Measurements from ENCODE around the gene CYP26B1. TPM values are rescaled to one million over a fixed set of nuclear protein-coding genes. Genes with fewer than 3 reads are reported as not detected.

CYP26B1 gene
- total RNA-seq, 1 experiment from 2014 or later: 3.9 TPM

DNA sequence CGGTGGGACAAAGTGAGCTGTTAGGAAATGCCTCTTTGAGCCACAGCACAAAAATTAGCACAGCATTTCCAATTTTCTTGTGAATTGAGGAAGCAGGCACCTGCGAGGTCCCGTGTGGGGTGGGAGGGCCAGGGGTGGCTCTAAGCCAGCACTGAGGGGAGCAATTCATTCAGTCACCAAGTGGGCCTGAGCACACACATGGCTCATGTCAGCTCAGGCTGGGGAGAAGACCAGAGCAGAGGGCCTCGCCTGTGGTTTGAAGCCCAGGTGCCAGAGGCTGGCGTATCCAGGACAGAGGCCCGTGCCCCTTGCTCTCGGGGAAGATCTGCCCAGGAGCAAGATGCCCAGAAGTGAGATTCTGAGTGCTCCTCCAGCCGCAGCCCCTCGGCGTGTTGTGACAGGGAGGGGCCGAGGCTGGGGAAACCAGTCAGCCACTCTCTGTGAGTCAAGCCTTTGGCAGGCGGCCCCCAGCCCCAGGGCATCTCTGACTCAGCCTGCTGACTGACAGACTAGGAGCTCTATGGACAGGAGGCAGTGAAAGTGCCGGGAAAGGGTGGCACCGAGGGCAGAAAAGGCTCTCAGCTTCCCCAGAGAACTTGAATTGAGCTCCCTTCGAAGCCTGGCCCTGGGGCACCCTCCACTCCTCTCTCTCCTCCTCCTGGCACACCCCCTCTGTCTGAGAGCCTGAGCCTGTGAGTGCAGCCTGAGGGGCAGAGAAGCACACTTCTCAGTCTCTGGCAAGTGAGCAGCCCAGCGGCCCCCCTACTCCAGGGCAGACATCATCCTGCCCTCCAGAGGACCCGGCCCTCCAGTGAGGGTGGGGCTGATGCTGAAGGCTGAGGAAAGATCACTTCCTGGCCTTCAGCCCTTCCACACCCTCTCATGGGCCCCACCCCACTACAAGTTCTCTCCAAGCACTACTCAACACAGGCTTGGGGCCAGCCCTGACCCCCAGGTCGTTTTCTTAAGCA lies 32.3 kb downstream of the CYP26B1 start:
- TF ChIP-seq CTCF (conservative IDR thresholded peaks at IDR 0.05; ENCODE audit: low read depth, low read length): no peak
- no peak for TF ChIP-seq EZH2 (IDR thresholded peaks at IDR 0.05; ENCODE audit: low read length, unreplicated experiment)
- TF ChIP-seq EZH2phosphoT487 (IDR thresholded peaks at IDR 0.05; ENCODE audit: borderline replicate concordance, low read length): no peak
- Histone ChIP-seq H3K9me2 (replicated peaks; ENCODE audit: low read length) (no peaks in the 10 kb centered on the region), H3K27me3 (ENCODE audit: low read length) (no peaks in the 10 kb centered on the region), H4K20me1 (ENCODE audit: low read length) (no peaks in the 10 kb centered on the region), H3K9ac (ENCODE audit: low read length) (peak overlapping the region; percentile 65), H3K4me3 (ENCODE audit: low read length) (peak overlapping the region; percentile 47), H3K27ac (ENCODE audit: low read length) (peak overlapping the region; percentile 96), H3K4me2 (ENCODE audit: low read length) (peak overlapping the region; percentile 82), H2AFZ (ENCODE audit: low read length) (peak overlapping the region; percentile 81), H3K36me3 (ENCODE audit: low read depth, low read length) (no peaks in the 10 kb centered on the region), H3K9me3 (ENCODE audit: low read length) (no peaks in the 10 kb centered on the region), H3K4me1 (ENCODE audit: insufficient read depth, low read length) (peaks cover 41% of the 10 kb centered on the region), H3K79me2 (ENCODE audit: low read length) (no peaks in the 10 kb centered on the region), H3F3A (ENCODE audit: low read length, unreplicated experiment) (peaks cover 9% of the 10 kb centered on the region)
- POLR2A ChIA-PET (ENCODE audit: unreplicated experiment): interaction anchor here (0.7 to 1.1 kb wide), 2 partner anchors 33 to 1270 kb away, joined by 3 to 8 read pairs; partner anchors contain the start of gene ALMS1
- ATAC-seq: peak; percentile 85
- DNase-seq: peak; percentile 99
- CTCF ChIA-PET: interaction anchor here (0.5 to 2.2 kb wide), 5 partner anchors 13 to 192 kb away, joined by 3 to 14 read pairs (median 8); no protein-coding TSS in a partner anchor
- BruUV-seq (replicated peaks): no TSS peak
- intact Hi-C loops (cut with micrococcal nuclease): no loop called here

GRCh38 chr2:72114693-72115051 lies 33.0 kb downstream of the CYP26B1 start:
- Histone ChIP-seq H3K9me2 (replicated peaks; ENCODE audit: low read length) (no peaks in the 10 kb centered on the region), H2AFZ (ENCODE audit: low read length) (no peak overlapping the region)
- CTCF ChIA-PET: interaction anchor here (2.2 kb wide), 1 partner anchor 191 kb away, joined by 11 read pairs; no protein-coding TSS in a partner anchor

More at GRCh38 chr2:72114693-72115051, 33.0 kb downstream of the CYP26B1 start:
- Histone ChIP-seq H3K79me2 (ENCODE audit: low read length) (no peaks in the 10 kb centered on the region), H3K27ac (ENCODE audit: low read length) (peak overlapping the region; percentile 96), H3K4me3 (ENCODE audit: low read length) (no peak overlapping the region), H3F3A (ENCODE audit: low read length, unreplicated experiment) (peaks cover 9% of the 10 kb centered on the region), H4K20me1 (ENCODE audit: low read length) (no peaks in the 10 kb centered on the region), H3K27me3 (ENCODE audit: low read length) (no peaks in the 10 kb centered on the region), H3K36me3 (ENCODE audit: low read depth, low read length) (no peaks in the 10 kb centered on the region), H3K9me3 (ENCODE audit: low read length) (no peaks in the 10 kb centered on the region), H3K9ac (ENCODE audit: low read length) (peak overlapping the region; percentile 35; the same call in 1 of the 2 replicates), H3K4me1 (ENCODE audit: insufficient read depth, low read length) (peaks cover 41% of the 10 kb centered on the region), H3K4me2 (ENCODE audit: low read length) (peak overlapping the region; percentile 82)
- POLR2A ChIA-PET (ENCODE audit: unreplicated experiment): interaction anchor here (0.7 kb wide), 1 partner anchor 34 kb away, joined by 8 read pairs; no protein-coding TSS in a partner anchor
- no TSS peak for BruUV-seq (replicated peaks)
- TF ChIP-seq EZH2phosphoT487 (IDR thresholded peaks at IDR 0.05; ENCODE audit: borderline replicate concordance, low read length) (no peak), CTCF (conservative IDR thresholded peaks at IDR 0.05; ENCODE audit: low read depth, low read length) (no peak), EZH2 (IDR thresholded peaks at IDR 0.05; ENCODE audit: low read length, unreplicated experiment) (no peak)
- DNase-seq (peak; percentile 19), ATAC-seq (no peak)
- intact Hi-C loops (cut with micrococcal nuclease): no loop called here

Data from PC-3 (cell line).